IMR-90 (cell line): ENCODE data around the gene CRB1. TPM values are rescaled to one million over a fixed set of nuclear protein-coding genes. Genes with fewer than 3 reads are reported as not detected.

Experiments used
- ATAC-seq: fragments of 200-7000 bp; cut with Tn5 transposase; 2 replicates; pipeline ENCODE4 v1.9.1; 2020; ENCODE audit warnings: low read depth, mild to moderate bottlenecking, moderate library complexity
- BruUV-seq: library from RNA; stranded (reverse); fragments of 400-500 nt; replicated peaks from 2 replicates; lab custom pipeline; 2021; lab: Mats Ljungman, UMichigan
- CTCF ChIA-PET: fragments of 300-600 bp; formaldehyde crosslinking; extraction: SDS; loops from one replicate; lab custom pipeline; 2021; ENCODE audit warnings: antibody characterized with exemption; lab: Yijun Ruan, JAX
- POLR2A ChIA-PET: fragments of 300-600 bp; sonication (Branson Sonifier 250); formaldehyde crosslinking; loops from one replicate; lab custom pipeline; 2022; ENCODE audit warnings: antibody characterized with exemption; ENCODE audit not compliant: unreplicated experiment; lab: Charles Lee
- DNase-seq: peaks from one replicate; pipeline ENCODE4 v3.0.0; 2013
- H2AFZ ChIP-seq: replicated peaks from 2 replicates; pipeline ENCODE3; 2013; ENCODE audit warnings: low read length, mild to moderate bottlenecking; ENCODE audit not compliant: poor library complexity
- H2AK5ac ChIP-seq: 2 replicates; pipeline ENCODE4 v1.6.1; 2013; ENCODE audit warnings: low read depth, low read length, inconsistent platforms
- H2AK9ac ChIP-seq: replicated peaks from 2 replicates; pipeline ENCODE3; 2013; ENCODE audit warnings: mild to moderate bottlenecking, low read depth, low read length, moderate library complexity; ENCODE audit not compliant: poor library complexity
- H2BK120ac ChIP-seq: 2 replicates; pipeline ENCODE4 v1.6.1; 2013; ENCODE audit warnings: low read depth, low read length, inconsistent platforms
- H2BK15ac ChIP-seq: 3 replicates; pipeline ENCODE4 v1.6.1; 2013; ENCODE audit warnings: low read depth, low read length, inconsistent platforms
- H2BK20ac ChIP-seq: 2 replicates; pipeline ENCODE4 v1.6.1; 2013; ENCODE audit warnings: low read depth, mild to moderate bottlenecking, inconsistent platforms, low read length, moderate library complexity
- H2BK5ac ChIP-seq: 2 replicates; pipeline ENCODE4 v1.6.1; 2013; ENCODE audit warnings: mild to moderate bottlenecking, low read depth, low read length, inconsistent platforms; ENCODE audit not compliant: poor library complexity, severe bottlenecking
- H3K14ac ChIP-seq: replicated peaks from 2 replicates; pipeline ENCODE4 v1.6.1; 2013; ENCODE audit warnings: low read depth, low read length, inconsistent platforms
- H3K18ac ChIP-seq: 2 replicates; pipeline ENCODE4 v1.6.1; 2013; ENCODE audit warnings: low read depth, low read length, control low read depth
- H3K23ac ChIP-seq: 2 replicates; pipeline ENCODE4 v1.6.1; 2013; ENCODE audit warnings: low read depth, low read length, inconsistent platforms
- H3K27ac ChIP-seq: 2 replicates; pipeline ENCODE4 v1.5.1; 2013; ENCODE audit warnings: mild to moderate bottlenecking, control low read depth, low read length; ENCODE audit not compliant: insufficient read depth
- H3K27me3 ChIP-seq: 2 replicates; pipeline ENCODE4 v1.6.1; 2013; ENCODE audit warnings: low read length; ENCODE audit not compliant: control insufficient read depth, insufficient read depth
- H3K36me3 ChIP-seq: 2 replicates; pipeline ENCODE4 v1.6.1; 2013; ENCODE audit warnings: low read length, mixed read lengths; ENCODE audit not compliant: control insufficient read depth, insufficient read depth
- H3K4ac ChIP-seq: 2 replicates; pipeline ENCODE4 v1.6.1; 2013; ENCODE audit warnings: low read depth, low read length, inconsistent platforms
- H3K4me1 ChIP-seq: 2 replicates; pipeline ENCODE4 v1.6.1; 2013; ENCODE audit warnings: low read length, mixed read lengths; ENCODE audit not compliant: control insufficient read depth, insufficient read depth
- H3K4me2 ChIP-seq: 2 replicates; pipeline ENCODE4 v1.6.1; 2013; ENCODE audit warnings: low read depth, mild to moderate bottlenecking, control low read depth, low read length, moderate library complexity
- H3K4me3 ChIP-seq: 2 replicates; pipeline ENCODE4 v1.5.1; 2013; ENCODE audit warnings: low read depth, mild to moderate bottlenecking, control low read depth, low read length, moderate library complexity; ENCODE audit not compliant: insufficient read depth
- H3K56ac ChIP-seq: 2 replicates; pipeline ENCODE4 v1.6.1; 2013; ENCODE audit warnings: low read length, inconsistent platforms; ENCODE audit not compliant: insufficient read depth; ENCODE audit errors: extremely low read depth
- H3K79me1 ChIP-seq, 2 experiments: 2 replicates each; pipeline ENCODE4 v1.6.1; 2013; ENCODE audit warnings: low read length in 2 of 2, inconsistent platforms in 1 of 2, low read depth in 1 of 2
- H3K9ac ChIP-seq: 2 replicates; pipeline ENCODE4 v1.6.1; 2013; ENCODE audit warnings: low read depth, low read length, control low read depth
- H3K9me1 ChIP-seq: 2 replicates; pipeline ENCODE4 v1.6.1; 2013; ENCODE audit warnings: low read length, inconsistent platforms; ENCODE audit not compliant: insufficient read depth
- H3K9me3 ChIP-seq: 2 replicates; pipeline ENCODE4 v1.6.1; 2013; ENCODE audit warnings: low read length; ENCODE audit not compliant: control insufficient read depth, insufficient read depth
- H4K20me1 ChIP-seq: 2 replicates; pipeline ENCODE4 v1.6.1; 2013; ENCODE audit warnings: low read length, inconsistent platforms; ENCODE audit not compliant: insufficient read depth
- H4K5ac ChIP-seq: 2 replicates; pipeline ENCODE4 v1.6.1; 2013; ENCODE audit warnings: mild to moderate bottlenecking, low read depth, low read length, control low read depth
- H4K8ac ChIP-seq, 2 experiments: 2 replicates each; pipeline ENCODE4 v1.6.1; 2013; ENCODE audit warnings: low read depth in 2 of 2, low read length in 2 of 2, control low read depth in 1 of 2, inconsistent platforms in 1 of 2
- H4K91ac ChIP-seq: 2 replicates; pipeline ENCODE4 v1.6.1; 2013; ENCODE audit warnings: low read depth, low read length, inconsistent platforms; ENCODE audit not compliant: insufficient read depth
- BHLHE40 ChIP-seq: fragments of 150-350 bp; IDR thresholded peaks from 2 replicates; pipeline ENCODE4 v1.6.1; 2016; ENCODE audit warnings: mild to moderate bottlenecking, low read depth, low read length
- CEBPB ChIP-seq: IDR thresholded peaks from 2 replicates; pipeline ENCODE4 v1.6.1; 2012; ENCODE audit warnings: low read depth, low read length, improper control_type of control experiment
- CHD1 ChIP-seq: IDR thresholded peaks from 2 replicates; pipeline ENCODE4 v1.6.1; 2012; ENCODE audit warnings: low read depth, low read length, improper control_type of control experiment
- ELK1 ChIP-seq: fragments of 150-350 bp; IDR thresholded peaks from 2 replicates; pipeline ENCODE4 v1.6.1; 2016; ENCODE audit warnings: low read depth, mild to moderate bottlenecking, low read length, moderate library complexity, borderline replicate concordance
- FOS ChIP-seq: fragments of 150-350 bp; IDR thresholded peaks from 2 replicates; pipeline ENCODE4 v1.6.1; 2016; ENCODE audit warnings: low read depth, low read length
- MAZ ChIP-seq: IDR thresholded peaks from 2 replicates; pipeline ENCODE4 v1.6.1; 2012; ENCODE audit warnings: low read depth, mild to moderate bottlenecking, low read length, improper control_type of control experiment, moderate library complexity, borderline replicate concordance
- MXI1 ChIP-seq: IDR thresholded peaks from 2 replicates; pipeline ENCODE4 v1.6.1; 2012; ENCODE audit warnings: low read depth, mild to moderate bottlenecking, low read length, moderate library complexity, borderline replicate concordance
- NFE2L2 ChIP-seq: fragments of 150-350 bp; IDR thresholded peaks from 2 replicates; pipeline ENCODE4 v1.6.1; 2016; ENCODE audit warnings: low read depth, mild to moderate bottlenecking, low read length
- SMC3 ChIP-seq: fragments of 150-350 bp; IDR thresholded peaks from 2 replicates; pipeline ENCODE4 v1.6.1; 2016; ENCODE audit warnings: low read depth, mild to moderate bottlenecking, antibody characterized with exemption, low read length, moderate library complexity
- USF2 ChIP-seq: fragments of 150-350 bp; IDR thresholded peaks from 2 replicates; pipeline ENCODE4 v1.6.1; 2017; ENCODE audit warnings: mild to moderate bottlenecking, antibody characterized with exemption, low read length, low read depth
- WGBS, 2 experiments: methylation state at CpG; one replicate each; pipeline versions ENCODE4 v1.1.5 to v1.1.7; 2013; ENCODE audit warnings: missing lambda C conversion rate in 2 of 2; ENCODE audit not compliant: insufficient read length in 1 of 2; ENCODE audit errors: extremely low coverage in 2 of 2; 5-methylcytosine and 5-hydroxymethylcytosine counted together
- dilution Hi-C: fragments of 300-500 bp; cut with HindIII; formaldehyde crosslinking; loops from one replicate; pipeline ENCODE4 v1.14.3; 2018; ENCODE audit warnings: low sequenced_read_pairs; ENCODE audit not compliant: unreplicated experiment
- in situ Hi-C: fragments of 300-500 bp; cut with MboI; formaldehyde crosslinking; loops from 3 replicates; pipeline ENCODE4 v1.14.3; 2019; ENCODE audit warnings: low sequenced_read_pairs, inconsistent platforms, mixed read lengths
- intact Hi-C: fragments of 100-400 bp; cut with micrococcal nuclease; formaldehyde crosslinking; loops from 2 replicates; pipeline ENCODE4 v1.10.0; 2022
- polyA plus RNA-seq, 3 experiments: library from polyadenylated mRNA; depleted of rRNA; stranded (reverse); fragments of >200 nt; gene quantifications; 2 replicates each; pipeline ENCODE4 v1.2.3, GENCODE V29; 2012; ENCODE audit warnings: low replicate concordance in 1 of 3
- total RNA-seq: library from RNA; depleted of rRNA; stranded (reverse); fragments of >200 nt; gene quantifications from 2 replicates; pipeline ENCODE4 v1.2.3, GENCODE V29; 2012

CRB1 gene
- total and polyA plus RNA-seq, 2 of the 4 experiments (the other 2 are of a cell fraction), result not detected

GRCh38 chr1:197485790-197486189 lies 217.7 kb downstream of the CRB1 start:
- H3K18ac ChIP-seq, result no peak overlapping the region
- ATAC-seq, result no peak
- no peaks in the 10 kb centered on the region for H3K36me3 ChIP-seq
- no peaks in the 10 kb centered on the region for H3K9me3 ChIP-seq
- no peak overlapping the region for H2BK20ac ChIP-seq
- no peak overlapping the region for H4K91ac ChIP-seq
- no peak overlapping the region for H2AK9ac ChIP-seq
- H4K8ac ChIP-seq, result no peak overlapping the region
- dilution Hi-C loops, result no loop called here
- POLR2A ChIA-PET, result interaction anchor here (0.5 kb wide), 1 partner anchor 34 kb away, joined by 3 read pairs; no protein-coding TSS in a partner anchor
- intact Hi-C loops, result no loop called here
- no peak overlapping the region for H3K9ac ChIP-seq
- no peak overlapping the region for H2AK5ac ChIP-seq
- H3K4me1 ChIP-seq, result no peaks in the 10 kb centered on the region
- no peak overlapping the region for H3K14ac ChIP-seq
- H3K9me1 ChIP-seq, result 0 out of 2 replicates have a peak, but pooled peaks cover 2% of the 10 kb centered on the region
- no peak overlapping the region for H2BK5ac ChIP-seq
- no peak for TF ChIP-seq NFE2L2
- TF ChIP-seq BHLHE40, result no peak
- TF ChIP-seq FOS, result no peak
- TF ChIP-seq SMC3, result no peak
- TF ChIP-seq USF2, result no peak
- no peak for TF ChIP-seq CHD1
- TF ChIP-seq CEBPB, result no peak
- TF ChIP-seq ELK1, result no peak
- no peak for TF ChIP-seq MAZ
- no peak for TF ChIP-seq MXI1
- H3K27ac ChIP-seq, result no peak overlapping the region
- no peaks in the 10 kb centered on the region for H3K79me1 ChIP-seq
- BruUV-seq, result no TSS peak
- no peaks in the 10 kb centered on the region for H4K20me1 ChIP-seq
- H3K4ac ChIP-seq, result no peak overlapping the region
- H2AFZ ChIP-seq, result no peak overlapping the region
- no peak overlapping the region for H3K23ac ChIP-seq
- no peak overlapping the region for H3K56ac ChIP-seq
- CTCF ChIA-PET, result interaction anchor here (0.5 kb wide), 1 partner anchor 763 kb away, joined by 4 read pairs; no protein-coding TSS in a partner anchor
- H3K4me3 ChIP-seq, result no peak overlapping the region
- H2BK120ac ChIP-seq, result no peak overlapping the region
- no peak overlapping the region for H2BK15ac ChIP-seq
- in situ Hi-C loops, result no loop called here
- no peak overlapping the region for H3K4me2 ChIP-seq
- no peak for DNase-seq
- WGBS, 2 experiments, result no CpG with 5 or more reads among the region's 3 CpGs
- H3K27me3 ChIP-seq, result no peaks in the 10 kb centered on the region
- no peak overlapping the region for H4K5ac ChIP-seq
